HL-60 (cell line): ENCODE data around the gene HSPA12A.

Source experiments
- DNase-seq, 2 experiments: peaks; one replicate each; pipeline ENCODE4 v3.0.0-alpha.2; 2010 to 2020; ENCODE audit warnings: low read depth in 1 of 2, low spot score in 1 of 2
- H3K27ac ChIP-seq: fragments of 250-450 bp; sonication (Bioruptor Pico); replicated peaks from 2 replicates; pipeline ENCODE4 v1.5.1; 2020; ENCODE audit warnings: mild to moderate bottlenecking, moderate library complexity
- H3K27me3 ChIP-seq: fragments of 250-450 bp; sonication (Bioruptor Pico); 2 replicates; pipeline ENCODE4 v1.5.1; 2021; ENCODE audit warnings: mild to moderate bottlenecking, moderate library complexity; ENCODE audit not compliant: insufficient read depth, poor library complexity, severe bottlenecking
- H3K4me3 ChIP-seq: replicated peaks from 2 replicates; pipeline ENCODE4 v1.5.1; 2011; ENCODE audit warnings: mild to moderate bottlenecking, control low read depth, low read length; ENCODE audit not compliant: insufficient read depth
- CTCF ChIP-seq: IDR thresholded peaks from one replicate; pipeline ENCODE4 v1.5.1; 2011; ENCODE audit warnings: low read length, control low read depth, inconsistent platforms; ENCODE audit not compliant: insufficient read depth
- GABPA ChIP-seq: IDR thresholded peaks from 2 replicates; pipeline ENCODE4 v1.6.1; 2012; ENCODE audit warnings: low read depth
- POLR2AphosphoS5 ChIP-seq: IDR thresholded peaks from 2 replicates; pipeline ENCODE4 v1.6.1; 2012; ENCODE audit warnings: low read depth
- REST ChIP-seq: IDR thresholded peaks from 2 replicates; pipeline ENCODE4 v1.6.1; 2012; ENCODE audit warnings: low read depth; ENCODE audit not compliant: insufficient replicate concordance
- SPI1 ChIP-seq: IDR thresholded peaks from 2 replicates; pipeline ENCODE4 v1.6.1; 2012; ENCODE audit warnings: low read depth, mild to moderate bottlenecking, borderline replicate concordance

HSPA12A gene

GRCh38 chr10:116775488-116776400 lies 33.4 kb upstream of the HSPA12A start:
- TF ChIP-seq REST (no peak), CTCF (no peak), POLR2AphosphoS5 (no peak), GABPA (no peak), SPI1 (no peak)

GRCh38 chr10:116774728-116775151 lies 32.4 kb upstream of the HSPA12A start:
- no peaks in the 10 kb centered on the region for H3K27me3 ChIP-seq
- DNase-seq, result no peak
- H3K4me3 ChIP-seq, result no peak overlapping the region
- no peak for TF ChIP-seq POLR2AphosphoS5
- TF ChIP-seq SPI1, result no peak
- TF ChIP-seq CTCF, result no peak
- TF ChIP-seq GABPA, result no peak
- no peak for TF ChIP-seq REST
- no peak overlapping the region for H3K27ac ChIP-seq

More at GRCh38 chr10:116775488-116776400, 33.4 kb upstream of the HSPA12A start:
- no peak for DNase-seq
- no peaks in the 10 kb centered on the region for H3K27me3 ChIP-seq
- H3K27ac ChIP-seq, result no peak overlapping the region
- no peak overlapping the region for H3K4me3 ChIP-seq

GRCh38 chr10:116772909-116773705 lies 30.7 kb upstream of the HSPA12A start:
- TF ChIP-seq POLR2AphosphoS5 (no peak), SPI1 (no peak), CTCF (no peak), REST (no peak)
- Histone ChIP-seq H3K27ac (no peak overlapping the region), H3K4me3 (no peak overlapping the region), H3K27me3 (no peaks in the 10 kb centered on the region)
- no peak for DNase-seq
